ENCODE data around the gene UBE2D2.
"Not testable (repeated sequence)": the region's sequence is repeated elsewhere in the genome, so short reads cannot be mapped to it uniquely, and the experiment has no call there.

GRCh38 chr5:139525586-139526308, 35.4 kb upstream of the UBE2D2 start:
- TF ChIP-seq POLR2AphosphoS5 (IDR thresholded peaks at IDR 0.05); EZH2 (IDR thresholded peaks at IDR 0.05; ENCODE audit: borderline replicate concordance, insufficient read depth, low read length, poor library complexity, severe bottlenecking): not testable (repeated sequence)
